Mesenteric fat pad (tissue), 1 donor: Measurements from ENCODE around the gene NPFFR1. TPM values are rescaled to one million over a fixed set of nuclear protein-coding genes. Genes with fewer than 3 reads are reported as not detected.
"Not testable (repeated sequence)": the region's sequence is repeated elsewhere in the genome, so short reads cannot be mapped to it uniquely, and the experiment has no call there.

ENCODE experiments used
- DNase-seq: peaks from one replicate; pipeline ENCODE4 v3.0.0-alpha.2; 2020; ENCODE audit warnings: low spot score
- total RNA-seq: library from RNA; stranded (reverse); fragmentation: NEBNext Ultra II Directional; extraction: Animal tissue kit (Norgen Biotek cat#: 25700); gene quantifications from one replicate; pipeline ENCODE4 v1.2.1, GENCODE V29; 2021
- donor health status: DM: yes; HTN: yes; CAD: no.

NPFFR1 gene
- total RNA-seq, 1 donor from 2014 or later: not detected

- no peak for DNase-seq
Measured at GRCh38 chr10:70227548-70228320, 56.1 kb downstream of the NPFFR1 start.

DNA sequence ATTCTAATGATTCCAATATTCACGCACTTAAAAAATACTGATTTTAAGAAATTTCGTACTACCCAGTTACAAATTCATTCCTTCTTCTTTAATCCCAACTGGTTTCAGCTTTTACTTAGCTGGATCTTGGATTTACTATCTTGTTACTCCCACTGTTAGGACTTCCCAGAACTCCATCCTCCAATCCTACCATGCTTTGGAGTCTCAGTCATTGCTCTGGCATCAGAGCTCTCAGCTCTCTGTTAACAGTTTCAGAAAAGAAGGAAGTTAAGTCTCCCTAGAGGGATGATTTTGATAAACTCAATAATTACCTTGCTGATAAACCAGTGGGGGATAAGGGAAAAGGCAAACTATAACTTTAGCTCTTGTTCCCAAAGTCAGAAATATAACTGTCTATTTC is 60.1 kb downstream of the NPFFR1 start:
- DNase-seq: no peak

GRCh38 chr10:70222811-70223447 is 60.9 kb downstream of the NPFFR1 start:
- DNase-seq: not testable (repeated sequence)

DNA sequence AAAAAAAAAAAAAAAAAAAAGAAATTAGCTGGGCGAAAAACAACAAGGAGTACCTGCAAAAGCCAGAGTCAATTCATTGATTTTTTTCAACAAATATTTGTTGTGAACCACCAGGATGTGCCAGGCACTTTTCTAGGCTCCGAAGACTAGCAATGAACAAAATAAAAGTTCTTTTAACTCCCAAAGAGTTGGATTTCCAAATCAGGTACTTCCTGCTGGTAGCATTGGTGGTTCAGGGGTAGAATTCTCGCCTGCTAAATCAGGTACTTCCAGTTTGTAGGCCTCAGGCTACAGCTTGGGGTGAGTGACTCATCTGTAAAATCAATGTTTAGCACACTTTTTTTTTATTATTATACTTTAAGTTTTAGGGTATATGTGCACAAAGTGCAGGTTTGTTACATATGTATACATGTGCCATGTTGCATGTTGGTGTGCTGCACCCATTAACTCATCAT is 61.4 kb downstream of the NPFFR1 start:
- DNase-seq: no peak

- no peak for DNase-seq
Measured at GRCh38 chr10:70221030-70221429, 62.8 kb downstream of the NPFFR1 start.

DNA sequence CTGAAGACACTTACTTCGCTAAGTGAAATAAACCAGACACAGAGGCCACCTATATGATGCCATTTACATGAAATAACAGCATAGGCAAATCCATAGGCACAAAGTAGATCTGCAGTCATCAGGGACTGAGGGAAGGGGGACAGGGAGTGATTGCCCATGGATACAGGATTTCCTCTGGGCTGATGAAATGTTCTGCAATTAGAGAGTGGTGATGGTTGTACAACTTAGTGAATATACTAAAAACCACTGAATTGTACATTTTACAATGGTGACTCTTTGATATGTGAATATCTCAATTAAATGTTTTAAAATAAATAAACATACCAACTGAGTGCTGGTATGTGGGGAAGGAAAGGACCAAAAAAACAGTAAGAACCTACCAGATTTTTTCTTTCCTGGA is 70.9 kb downstream of the NPFFR1 start:
- DNase-seq: no peak

GRCh38 chr10:70212277-70212676 is 71.5 kb downstream of the NPFFR1 start:
- DNase-seq: no peak

GRCh38 chr10:70206762-70207161 is 77.0 kb downstream of the NPFFR1 start:
- no peak for DNase-seq

GRCh38 chr10:70201105-70201504 is 82.7 kb downstream of the NPFFR1 start:
- no peak for DNase-seq

DNA sequence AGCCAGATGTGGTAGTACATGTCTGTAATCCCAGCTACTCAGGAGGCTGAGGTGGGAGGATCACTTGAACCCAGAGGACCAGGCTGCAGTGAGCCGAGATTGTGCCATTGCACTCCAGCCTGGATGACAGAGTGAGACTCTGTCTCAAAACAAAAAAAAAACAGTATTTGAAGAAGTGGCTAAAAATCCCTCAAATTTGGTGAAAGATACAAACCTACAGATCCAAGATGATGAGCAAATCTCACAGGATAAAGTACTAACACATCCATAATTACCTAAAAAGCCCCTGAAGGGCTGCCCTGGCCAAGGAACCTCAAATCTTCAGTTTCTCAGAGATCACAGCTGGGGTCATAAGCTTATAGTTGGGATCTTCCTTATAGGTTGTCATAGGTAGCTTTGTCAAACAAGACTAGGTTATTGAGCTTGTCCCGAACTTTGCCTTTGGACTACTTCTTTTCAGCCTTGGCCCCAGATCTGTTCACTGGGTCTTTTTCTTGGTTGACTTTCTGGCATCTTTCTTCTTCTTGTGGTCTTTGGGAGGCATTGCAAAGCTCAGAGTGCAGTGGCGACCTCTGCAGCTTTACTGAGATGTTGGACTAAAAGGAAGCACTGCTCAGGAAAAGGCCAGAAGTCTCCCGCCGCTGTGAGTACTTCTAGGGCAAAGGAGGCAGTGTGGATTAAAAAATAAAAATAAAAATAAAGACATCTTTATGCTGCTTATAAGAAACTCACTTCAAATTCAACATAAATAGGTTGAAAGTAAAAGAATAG is 84.9 kb downstream of the NPFFR1 start:
- DNase-seq: no peak

Other genes with a start within 250 kb of the NPFFR1 start
- 4.7 TPM for gene MACROH2A2, start 231.2 kb downstream of the NPFFR1 start, total RNA-seq
- 135 TPM for gene AIFM2, start 151.2 kb downstream of the NPFFR1 start, total RNA-seq
- 22.2 TPM for gene TYSND1, start 137.3 kb downstream of the NPFFR1 start, total RNA-seq
- gene SAR1A, start 113.5 kb downstream of the NPFFR1 start, total RNA-seq: 293 TPM
- 338 TPM for gene PPA1, start 50.6 kb downstream of the NPFFR1 start, total RNA-seq
- gene LRRC20, start 98.6 kb upstream of the NPFFR1 start, total RNA-seq: 1.9 TPM
- gene EIF4EBP2, start 120.1 kb upstream of the NPFFR1 start, total RNA-seq: 137 TPM
- not detected for gene NODAL, start 157.7 kb upstream of the NPFFR1 start, total RNA-seq
- gene PALD1, start 194.8 kb upstream of the NPFFR1 start, total RNA-seq: 7.6 TPM